Measurements from ENCODE around the gene HMGXB4.

Gene HMGXB4

GRCh38 chr22:35328472-35328885 is 71.2 kb downstream of the HMGXB4 start:
- no peak for DNase-seq

- no peak for DNase-seq
These were observed 72.0 kb downstream of the HMGXB4 start for GRCh38 chr22:35329114-35329847.

GRCh38 chr22:35330258-35330861 is 73.1 kb downstream of the HMGXB4 start:
- peak; percentile 92 for DNase-seq

- DNase-seq, result no peak
These were observed 75.0 kb downstream of the HMGXB4 start for GRCh38 chr22:35332278-35332677.

GRCh38 chr22:35333220-35333619 is 75.9 kb downstream of the HMGXB4 start:
- DNase-seq, result no peak

GRCh38 chr22:35334004-35334403 is 76.7 kb downstream of the HMGXB4 start:
- DNase-seq, result no peak

- DNase-seq, result no peak
These were observed 78.2 kb downstream of the HMGXB4 start for GRCh38 chr22:35335468-35335867.

GRCh38 chr22:35335936-35336781 is 78.9 kb downstream of the HMGXB4 start:
- no peak for DNase-seq

GRCh38 chr22:35337932-35338331 is 80.6 kb downstream of the HMGXB4 start:
- no peak for DNase-seq

GRCh38 chr22:35341090-35341874 is 84.0 kb downstream of the HMGXB4 start:
- DNase-seq, result no peak

- DNase-seq, result no peak
These were observed 85.1 kb downstream of the HMGXB4 start for GRCh38 chr22:35342390-35342789.

GRCh38 chr22:35343664-35344550 is 86.6 kb downstream of the HMGXB4 start:
- DNase-seq, result no peak

GRCh38 chr22:35344956-35345690 is 87.8 kb downstream of the HMGXB4 start:
- DNase-seq, result no peak
